ENCODE results near the gene CDRT4.

The CDRT4 gene

DNA sequence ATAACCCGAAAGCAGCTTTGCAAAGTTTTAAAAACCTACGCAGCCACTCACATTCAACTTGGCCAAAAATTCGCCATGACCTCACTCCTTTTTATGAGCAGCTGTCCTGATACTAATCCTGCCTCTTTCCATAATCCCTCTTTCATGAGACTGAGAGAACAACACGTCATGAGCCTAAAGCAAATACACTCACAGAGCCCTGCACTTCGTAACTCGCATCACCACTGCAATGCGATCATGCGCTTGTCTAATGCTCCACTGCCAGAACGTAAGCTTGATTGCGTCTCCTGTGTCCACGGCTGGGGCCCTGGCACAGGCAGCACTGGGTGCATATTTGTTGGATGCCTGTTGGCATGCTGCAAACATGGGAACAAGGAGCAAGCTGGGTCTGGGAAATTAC lies 36.2 kb downstream of the CDRT4 start:
- no peak for DNase-seq

GRCh38 chr17:15424521-15424920 lies 42.9 kb downstream of the CDRT4 start:
- DNase-seq: no peak

DNA sequence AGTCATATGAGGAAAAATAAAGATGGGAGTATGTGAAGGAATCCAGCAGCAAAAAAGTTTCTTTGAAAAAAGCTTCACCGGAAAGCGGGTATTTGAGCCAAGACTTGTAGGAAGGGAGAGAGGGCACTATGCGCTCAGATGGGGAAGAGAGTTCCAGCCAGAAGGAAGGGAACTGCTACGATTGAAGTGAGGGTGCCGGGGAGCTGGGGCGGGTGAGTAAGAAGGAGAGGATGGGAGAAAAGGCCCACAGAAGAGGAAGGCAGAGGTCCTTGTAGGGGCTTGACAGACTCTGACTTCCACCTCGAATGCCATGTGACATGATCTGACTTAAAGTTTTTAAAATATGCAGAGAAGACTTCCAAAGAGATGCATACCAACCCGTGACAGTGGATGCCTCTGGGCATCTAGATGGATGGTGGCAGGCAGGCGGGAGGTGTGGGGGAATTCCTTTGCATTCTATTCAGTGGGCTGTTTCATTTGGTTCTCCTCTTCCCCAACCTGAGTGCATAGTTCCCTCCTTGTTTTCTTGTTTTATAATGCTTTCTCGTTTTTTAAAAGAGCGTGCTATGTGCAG lies 44.9 kb downstream of the CDRT4 start:
- no peak for DNase-seq

- no peak for DNase-seq
Observed at GRCh38 chr17:15418781-15419180, 48.6 kb downstream of the CDRT4 start.

DNA sequence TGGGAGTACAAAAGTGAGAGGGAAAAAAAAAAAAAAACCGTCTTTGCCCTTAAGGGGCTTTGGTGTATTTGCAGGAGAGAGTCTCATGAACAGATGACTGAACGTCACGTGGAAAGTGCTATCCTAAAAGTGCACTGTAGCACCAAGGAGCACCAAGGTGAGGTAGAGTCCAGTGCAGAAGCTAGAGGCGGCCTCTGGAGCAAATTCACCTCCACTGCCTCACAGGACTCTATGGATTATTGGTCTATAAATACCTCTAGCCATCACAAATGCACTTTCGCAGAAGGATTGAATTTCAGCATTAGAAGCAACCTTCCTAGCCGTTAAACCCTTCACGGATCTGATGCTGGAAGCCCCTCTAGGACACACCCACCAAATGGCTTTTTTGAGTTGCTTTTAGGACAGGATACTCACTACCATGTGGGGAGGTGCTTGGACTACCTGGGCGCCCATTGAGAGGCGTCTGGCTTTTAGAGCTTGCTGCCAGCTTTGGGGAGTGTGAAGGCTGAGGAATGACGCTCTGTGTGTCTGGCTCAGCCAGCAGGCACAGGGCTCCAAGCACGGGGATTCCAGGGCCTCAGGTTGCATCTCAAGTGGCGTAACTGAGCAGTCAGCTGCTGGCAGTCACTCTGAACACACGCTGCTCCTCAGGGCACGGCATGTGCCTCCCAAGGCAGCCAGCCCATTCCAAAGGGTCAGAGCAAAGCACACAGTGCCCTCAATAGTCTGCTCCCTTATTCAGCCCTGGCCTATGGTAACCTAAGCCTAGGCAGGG lies 52.7 kb downstream of the CDRT4 start:
- DNase-seq: no peak

DNA sequence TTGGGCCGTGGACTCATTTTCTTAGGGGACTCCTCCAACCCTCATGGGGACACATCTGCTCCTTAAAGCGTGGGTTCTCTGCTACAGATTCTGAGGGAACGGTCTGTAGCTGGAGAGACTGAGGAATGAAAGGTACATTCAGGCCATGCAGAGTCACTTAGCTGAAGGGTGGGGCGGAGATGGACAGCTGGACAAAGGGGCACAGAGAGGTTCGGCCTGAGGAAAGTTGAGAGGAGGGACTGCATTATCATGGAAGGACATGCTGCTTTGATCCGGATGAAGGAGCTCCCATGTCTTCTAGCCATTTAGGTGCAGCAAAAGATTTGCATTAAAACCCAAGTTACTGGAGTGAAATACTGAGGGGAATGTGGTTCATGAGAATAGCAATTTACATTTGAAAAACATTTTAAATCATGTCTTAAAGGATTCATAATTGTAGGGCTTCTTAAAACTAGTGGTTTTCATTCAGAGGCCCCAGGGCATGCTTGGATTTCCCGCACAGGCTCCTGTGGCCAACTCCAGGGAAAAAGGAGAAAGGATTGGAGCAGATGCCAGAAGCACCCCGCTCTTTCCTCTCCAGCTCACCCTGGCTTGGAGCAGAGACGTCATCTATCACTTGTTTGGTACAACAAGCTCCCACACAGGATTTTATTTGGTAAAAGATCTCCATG lies 54.2 kb downstream of the CDRT4 start:
- DNase-seq: no peak

DNA sequence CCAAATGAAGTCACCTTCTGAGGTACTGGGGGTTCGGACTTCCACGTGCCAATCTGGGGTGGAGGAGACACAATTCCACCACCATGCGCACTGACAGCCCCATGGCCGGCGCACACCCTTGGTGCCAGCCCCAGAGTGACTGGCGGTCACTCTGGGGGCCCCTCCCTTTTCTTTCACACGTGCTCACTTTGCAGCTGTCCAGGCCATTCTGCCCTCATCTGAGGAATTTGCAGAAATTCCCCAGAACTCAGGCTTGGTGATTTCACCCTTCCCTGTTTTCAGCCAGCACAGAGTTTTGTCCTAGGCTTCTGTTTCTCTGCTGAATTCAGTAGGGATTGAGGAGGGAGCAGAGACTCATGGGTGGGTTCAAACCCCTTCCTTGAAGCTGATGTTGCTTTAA lies 54.8 kb downstream of the CDRT4 start:
- DNase-seq: no peak

DNA sequence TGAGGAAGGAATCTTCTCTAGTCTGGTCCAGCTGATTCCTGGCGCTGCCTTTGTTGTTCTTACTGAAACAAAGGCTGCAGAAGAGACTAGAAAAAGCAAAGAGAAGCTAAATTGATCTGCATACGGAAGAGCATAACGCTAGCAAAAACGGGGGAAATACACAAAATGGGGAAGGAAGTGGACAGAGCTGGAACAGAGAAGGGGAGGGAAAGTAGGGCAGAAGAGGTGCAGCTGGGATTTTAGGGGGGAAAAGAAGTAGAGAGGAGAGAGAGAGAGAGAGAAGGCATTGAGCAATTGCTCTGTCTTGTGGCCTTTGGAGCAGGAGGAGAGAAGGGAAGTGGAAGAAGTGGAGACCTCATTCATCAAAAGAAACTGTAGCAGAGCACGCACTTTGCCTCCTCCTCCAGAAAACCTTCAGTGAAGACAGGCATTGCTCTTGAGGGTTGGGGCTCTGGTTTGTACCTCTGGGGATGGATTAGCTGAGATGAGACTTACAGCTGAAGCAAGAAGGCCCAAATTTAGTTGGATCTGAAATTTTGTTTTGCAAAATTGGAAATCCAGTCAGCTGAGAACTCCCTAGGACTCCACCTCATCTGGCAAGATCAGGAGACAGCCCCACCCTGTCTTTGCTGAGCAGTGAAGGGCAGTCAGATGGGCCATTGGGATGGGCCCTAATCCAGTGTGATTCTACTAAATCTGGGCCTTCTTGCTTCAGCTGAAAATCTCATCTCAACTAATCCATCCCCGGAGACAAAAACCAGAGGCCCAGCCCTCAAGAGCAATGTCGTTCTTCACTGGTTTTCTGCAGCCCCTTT lies 55.8 kb downstream of the CDRT4 start:
- no peak for DNase-seq

GRCh38 chr17:15409721-15410250 lies 57.6 kb downstream of the CDRT4 start:
- no peak for DNase-seq

DNA sequence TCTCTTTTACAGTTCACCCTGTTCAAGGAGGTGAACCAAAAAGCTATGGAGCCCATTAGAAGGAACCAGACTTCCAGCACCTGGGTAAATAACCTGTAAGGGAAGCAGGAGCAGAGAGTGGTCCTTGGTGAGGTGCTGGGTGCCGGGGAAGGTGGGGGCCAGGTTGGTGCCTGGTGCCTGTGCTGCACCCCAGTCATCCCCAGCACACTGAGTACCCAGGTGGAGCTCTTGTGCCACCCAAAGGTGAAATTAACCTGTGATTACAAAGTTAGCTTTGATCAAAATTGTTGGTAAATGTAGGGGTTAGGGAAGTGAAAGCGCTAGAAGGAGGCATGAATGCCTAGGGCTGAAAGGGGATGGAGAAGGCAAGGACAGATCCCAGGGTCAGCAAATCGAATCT lies 58.6 kb downstream of the CDRT4 start:
- DNase-seq: no peak

- no peak for DNase-seq
Observed at GRCh38 chr17:15406081-15406480, 61.3 kb downstream of the CDRT4 start.

DNA sequence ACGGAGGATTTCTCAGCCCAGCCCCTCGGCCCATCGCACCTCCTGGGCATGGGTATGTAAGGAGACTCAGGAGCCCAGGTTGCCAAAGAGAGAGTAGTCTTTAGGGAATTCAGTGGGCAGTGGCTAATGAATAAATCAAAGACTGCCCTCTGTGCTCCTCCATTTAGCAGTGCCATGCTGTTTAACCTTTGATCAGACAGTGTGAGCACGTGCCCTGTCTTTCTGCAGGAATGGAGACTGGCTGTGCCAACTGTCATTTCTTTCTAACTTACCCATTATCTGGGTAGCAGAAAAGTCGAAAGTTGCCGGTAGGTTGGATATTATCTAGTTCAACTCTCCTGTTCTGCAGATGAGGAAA lies 62.4 kb downstream of the CDRT4 start:
- DNase-seq: no peak

DNA sequence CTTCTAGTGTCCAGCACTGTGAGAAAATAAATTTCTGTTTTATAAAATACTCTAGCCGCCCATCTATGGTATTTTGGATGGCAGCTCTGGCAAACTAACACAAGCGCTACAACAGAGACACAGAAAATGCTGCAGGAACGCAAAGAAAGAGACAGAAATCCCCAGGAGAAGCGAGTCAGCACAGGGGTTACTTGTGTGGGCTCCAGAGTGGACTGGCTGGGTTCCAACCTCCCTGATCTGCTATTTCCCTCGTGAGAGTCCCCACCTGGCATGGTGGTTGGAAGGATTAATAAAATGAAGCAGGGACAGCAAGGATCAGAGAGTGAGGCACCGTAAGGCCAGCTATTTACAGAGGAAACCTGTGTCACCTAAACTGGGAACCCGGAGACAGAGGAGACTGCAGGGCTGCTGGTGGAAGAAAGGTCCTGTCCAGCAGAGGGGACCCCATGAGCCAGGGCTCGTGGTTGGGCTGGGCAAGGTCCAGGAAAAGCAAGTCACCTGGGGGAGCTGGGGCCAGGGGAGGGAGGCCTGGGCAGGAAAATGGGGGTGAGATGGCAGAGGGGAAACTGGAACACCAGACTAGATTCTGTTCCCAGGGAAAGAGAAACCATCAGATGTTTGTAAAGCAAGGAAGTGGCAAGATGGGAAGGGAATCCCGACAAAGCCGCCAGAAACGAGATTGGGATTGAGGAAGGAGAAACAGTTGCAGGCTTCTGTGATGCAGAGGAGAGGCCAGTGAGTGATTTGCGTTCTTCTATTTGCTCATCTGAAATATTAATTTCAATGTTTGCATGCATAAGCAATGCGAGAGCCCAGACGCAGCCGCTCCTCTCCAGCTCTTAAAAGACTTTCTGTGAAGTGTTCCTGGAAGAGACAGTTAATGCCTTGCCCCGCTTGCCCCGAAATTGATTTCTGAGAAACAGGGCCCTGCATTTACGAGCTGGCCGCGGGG lies 63.0 kb downstream of the CDRT4 start:
- no peak for DNase-seq

DNA sequence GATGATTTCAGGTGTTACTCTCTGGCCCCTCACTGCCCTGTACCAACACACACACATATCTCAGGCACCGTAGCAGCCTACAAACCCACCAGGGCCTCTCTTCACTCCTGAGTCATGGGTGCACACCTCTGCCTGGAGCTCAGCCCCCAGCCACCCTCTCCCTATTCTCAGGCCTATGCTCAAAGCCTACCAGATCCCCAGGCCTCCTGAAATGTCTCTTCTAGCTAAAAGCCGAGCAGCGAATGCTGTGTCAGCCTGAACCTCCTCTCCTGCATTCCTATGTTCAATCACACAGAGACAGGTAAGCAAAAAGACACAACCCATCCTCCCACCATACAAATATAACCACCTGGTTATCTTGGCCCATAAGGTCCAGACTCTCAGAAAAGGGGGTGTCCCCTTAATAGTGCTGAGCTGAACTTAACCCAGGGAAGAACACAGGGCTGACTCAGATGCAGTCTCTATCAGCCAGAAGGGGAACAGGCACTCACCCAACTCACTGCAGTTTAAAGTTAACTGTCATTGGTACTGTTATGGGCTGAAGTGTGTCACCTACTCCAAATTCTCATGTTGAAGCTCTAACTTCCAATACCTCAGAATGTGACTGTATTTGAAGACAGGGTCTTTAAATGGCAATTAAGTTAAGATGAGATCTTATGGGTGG lies 64.0 kb downstream of the CDRT4 start:
- no peak for DNase-seq

- no peak for DNase-seq
Observed at GRCh38 chr17:15399443-15399842, 68.0 kb downstream of the CDRT4 start.

GRCh38 chr17:15398736-15399331 lies 68.6 kb downstream of the CDRT4 start:
- DNase-seq: no peak

DNA sequence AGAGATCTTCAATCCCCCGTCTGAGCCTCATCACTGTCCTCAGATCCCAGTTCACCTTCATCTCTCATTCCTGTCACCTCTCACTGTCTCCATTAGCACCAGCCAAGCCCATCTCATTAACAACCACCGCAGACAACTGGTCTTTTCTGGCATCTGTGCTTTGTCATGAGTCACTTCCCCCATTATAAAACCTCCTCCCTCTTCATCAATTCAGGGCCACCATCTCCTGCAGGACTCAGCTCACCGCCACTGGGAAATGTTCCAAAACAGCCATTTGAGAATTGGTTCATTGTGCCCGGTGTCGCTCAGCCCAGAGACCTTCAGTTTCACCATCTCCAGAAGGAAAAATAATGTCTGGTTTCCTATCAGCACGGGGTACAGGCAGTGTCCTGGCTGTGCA lies 69.1 kb downstream of the CDRT4 start:
- no peak for DNase-seq

- no peak for DNase-seq
Observed at GRCh38 chr17:15397620-15398019, 69.8 kb downstream of the CDRT4 start.

- no peak for DNase-seq
Observed at GRCh38 chr17:15395091-15395490, 72.3 kb downstream of the CDRT4 start.

DNA sequence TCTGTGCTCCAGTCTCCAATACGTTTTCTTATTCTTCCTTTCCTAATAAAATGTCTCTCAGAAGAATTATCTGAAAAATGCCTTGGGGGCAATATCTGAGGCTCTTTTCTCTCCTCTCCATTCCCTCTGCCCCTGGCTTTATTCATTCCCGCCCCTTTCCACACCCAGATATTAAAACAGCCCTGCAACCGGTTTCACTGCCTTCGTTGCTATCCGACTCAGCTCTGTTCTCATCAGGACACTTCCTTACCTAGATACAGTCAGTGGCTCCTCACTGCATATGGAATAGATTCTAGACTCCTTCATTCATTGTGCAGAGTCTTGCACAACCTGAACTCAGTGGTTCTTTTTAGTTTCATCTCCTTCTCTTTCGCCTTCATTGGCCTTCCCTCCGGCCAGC lies 74.0 kb downstream of the CDRT4 start:
- no peak for DNase-seq

GRCh38 chr17:15392326-15392741 lies 75.1 kb downstream of the CDRT4 start:
- DNase-seq: no peak

Measured in activated gamma-delta T cell (primary cell).